GM12872 (cell line): Measurements from ENCODE around the gene PCDH9.

Source experiments
- CTCF ChIP-seq: IDR thresholded peaks from 3 replicates; pipeline ENCODE4 v1.5.1; 2011; ENCODE audit warnings: low read depth, mild to moderate bottlenecking, low read length, moderate library complexity; ENCODE audit not compliant: insufficient read depth

Gene PCDH9

GRCh38 chr13:67223024-67223423 is 7.1 kb downstream of the PCDH9 start:
- TF ChIP-seq CTCF = no peak

- TF ChIP-seq CTCF = no peak
Observed at GRCh38 chr13:67221630-67222226, 8.4 kb downstream of the PCDH9 start.

- no peak for TF ChIP-seq CTCF
Observed at GRCh38 chr13:67219113-67219512, 11.0 kb downstream of the PCDH9 start.

- no peak for TF ChIP-seq CTCF
Observed at GRCh38 chr13:67217880-67218279, 12.3 kb downstream of the PCDH9 start.

- no peak for TF ChIP-seq CTCF
Observed at GRCh38 chr13:67216864-67217263, 13.3 kb downstream of the PCDH9 start.

GRCh38 chr13:67210208-67210607 is 19.9 kb downstream of the PCDH9 start:
- no peak for TF ChIP-seq CTCF

GRCh38 chr13:67208552-67208951 is 21.6 kb downstream of the PCDH9 start:
- no peak for TF ChIP-seq CTCF

GRCh38 chr13:67204764-67205163 is 25.4 kb downstream of the PCDH9 start:
- TF ChIP-seq CTCF = no peak
